HepG2 (cell line): ENCODE measurements around the gene DCT. TPM values are rescaled to one million over a fixed set of nuclear protein-coding genes. Genes with fewer than 3 reads are reported as not detected.

Source experiments
- ATAC-seq: fragments of 200-7000 bp; cut with Tn5 transposase; 3 replicates; pipeline ENCODE4 v1.9.1; 2020; ENCODE audit warnings: mild to moderate bottlenecking, moderate library complexity
- BruUV-seq: library from RNA; stranded (reverse); fragments of 400-500 nt; replicated peaks from 2 replicates; lab custom pipeline; 2021; lab: Mats Ljungman, UMichigan
- CTCF ChIA-PET: fragments of 300-600 bp; formaldehyde crosslinking; extraction: SDS; loops from one replicate; lab custom pipeline; 2021; ENCODE audit warnings: low total read pairs, inconsistent platforms, low intra/inter-chr PET ratio; lab: Yijun Ruan, JAX
- POLR2A ChIA-PET: fragments of 350-600 bp; sonication (Branson Sonifier 250); formaldehyde crosslinking; loops from one replicate; lab custom pipeline; 2020; ENCODE audit warnings: antibody characterized with exemption, inconsistent platforms; lab: Yijun Ruan, JAX
- DNase-seq: peaks from one replicate; pipeline ENCODE4 v3.0.0-alpha.2; 2015; ENCODE audit warnings: low spot score
- FAIRE-seq: peaks from 3 replicates; lab custom pipeline; 2011; peaks lifted over from hg19 to GRCh38; lab: Jason Lieb, UNC
- H2AFZ ChIP-seq: one replicate; pipeline ENCODE4 v1.6.1; 2011; ENCODE audit warnings: low read length, inconsistent platforms
- H3K27ac ChIP-seq: fragments of 300-600 bp; 3 replicates; pipeline ENCODE4 v1.8.0; 2011; ENCODE audit warnings: mixed run types, mild to moderate bottlenecking, mixed read lengths, low read length, inconsistent platforms; ENCODE audit not compliant: insufficient read depth; ENCODE audit errors: extremely low read length
- H3K27me3 ChIP-seq, 2 experiments: fragments of 200-600 bp in 1 of 2; 2 replicates in 1 of 2; 3 replicates in 1 of 2; pipeline versions ENCODE4 v1.6.0 to v1.8.0; 2011; ENCODE audit warnings: low read length in 2 of 2, mild to moderate bottlenecking in 2 of 2, moderate library complexity in 2 of 2, inconsistent platforms in 1 of 2; ENCODE audit not compliant: insufficient read depth in 2 of 2, control insufficient read depth in 1 of 2
- H3K36me3 ChIP-seq, 2 experiments: fragments of 200-600 bp in 1 of 2; replicated peaks in 1 of 2; 2 replicates in 1 of 2; 3 replicates in 1 of 2; pipeline versions ENCODE4 v1.5.1 to v1.8.0; 2011; ENCODE audit warnings: low read length in 2 of 2, inconsistent platforms in 1 of 2; ENCODE audit not compliant: insufficient read depth in 2 of 2, control insufficient read depth in 1 of 2
- H3K4me1 ChIP-seq: 2 replicates; pipeline ENCODE4 v1.5.1; 2012; ENCODE audit warnings: low read length, inconsistent platforms; ENCODE audit not compliant: insufficient read depth
- H3K4me2 ChIP-seq: 2 replicates; pipeline ENCODE4 v1.6.0; 2011; ENCODE audit warnings: low read depth, low read length, inconsistent platforms
- H3K4me3 ChIP-seq, 3 experiments: fragments of 200-600 bp in 1 of 3; sonication (generic), shearing (Covaris generic) in 1 of 3; replicated peaks in 1 of 3; 2 replicates each; pipeline ENCODE4 v1.5.1; 2011 to 2016; ENCODE audit warnings: low read length in 3 of 3, inconsistent platforms in 2 of 3, low read depth in 2 of 3, mild to moderate bottlenecking in 2 of 3, control low read depth in 1 of 3, mixed read lengths in 1 of 3; ENCODE audit not compliant: insufficient read depth in 1 of 3
- H3K79me2 ChIP-seq: one replicate; pipeline ENCODE4 v1.6.1; 2011; ENCODE audit warnings: low read length, inconsistent platforms; ENCODE audit not compliant: insufficient read depth
- H3K9ac ChIP-seq: 2 replicates; pipeline ENCODE4 v1.6.0; 2011; ENCODE audit warnings: mild to moderate bottlenecking, low read depth, low read length, inconsistent platforms; ENCODE audit not compliant: insufficient read depth
- H3K9me3 ChIP-seq: 2 replicates; pipeline ENCODE4 v1.5.1; 2012; ENCODE audit warnings: mild to moderate bottlenecking, low read length
- H4K20me1 ChIP-seq: 2 replicates; pipeline ENCODE4 v1.6.0; 2011; ENCODE audit warnings: inconsistent platforms, mild to moderate bottlenecking, low read length, moderate library complexity; ENCODE audit not compliant: insufficient read depth
- ARID3A ChIP-seq: IDR thresholded peaks from 2 replicates; pipeline ENCODE4 v1.6.1; 2012; ENCODE audit warnings: low read depth, low read length, improper control_type of control experiment
- CTCF ChIP-seq: sonication (generic); formaldehyde crosslinking; IDR thresholded peaks from 2 replicates; pipeline ENCODE4 v1.5.0; 2020; ENCODE audit warnings: mild to moderate bottlenecking, missing genetic modification reagents, moderate library complexity
- HNRNPL ChIP-seq: fragments of 200-400 bp; formaldehyde crosslinking; IDR thresholded peaks from 2 replicates; pipeline ENCODE4 v1.6.1; 2017; ENCODE audit warnings: mild to moderate bottlenecking, low read depth, low read length
- RAD21 ChIP-seq: fragments of 450-650 bp; formaldehyde crosslinking; IDR thresholded peaks from 2 replicates; pipeline ENCODE4 v1.5.0; 2020; ENCODE audit warnings: mild to moderate bottlenecking
- RXRB ChIP-seq: IDR thresholded peaks from 2 replicates; pipeline ENCODE4 v1.6.1; 2016; ENCODE audit warnings: borderline replicate concordance, missing genetic modification reagents, missing compliant biosample characterization
- SMC3 ChIP-seq: IDR thresholded peaks from 2 replicates; pipeline ENCODE4 v1.6.1; 2011; ENCODE audit warnings: low read length, improper control_type of control experiment
- STAG1 ChIP-seq: sonication (generic); formaldehyde crosslinking; IDR thresholded peaks from 2 replicates; pipeline ENCODE4 v1.4.0; 2020; ENCODE audit warnings: missing genetic modification reagents
- YY1 ChIP-seq: IDR thresholded peaks from 2 replicates; pipeline ENCODE4 v1.6.1; 2011; ENCODE audit warnings: low read length, low read depth, moderate library complexity, mild to moderate bottlenecking; ENCODE audit not compliant: insufficient read depth, insufficient replicate concordance
- ZNF275 ChIP-seq: sonication (generic); formaldehyde crosslinking; IDR thresholded peaks from 2 replicates; pipeline ENCODE4 v1.8.0; 2022; ENCODE audit warnings: missing genetic modification reagents, mild to moderate bottlenecking, inconsistent platforms, borderline replicate concordance
- WGBS: methylation state at CpG from one replicate; pipeline ENCODE4 v1.1.6; 2017; ENCODE audit warnings: low lambda C conversion rate; 5-methylcytosine and 5-hydroxymethylcytosine counted together
- in situ Hi-C: cut with HindIII; loops from 2 replicates; pipeline ENCODE4 v1.10.0; 2017; ENCODE audit warnings: low pct_unique_long_range_greater_than_20kb; ENCODE audit not compliant: extremely low pct_ligation_motif_present
- intact Hi-C: fragments of 100-400 bp; cut with micrococcal nuclease; formaldehyde crosslinking; loops from one replicate; pipeline ENCODE4 v1.10.0; 2022; ENCODE audit not compliant: unreplicated experiment
- polyA plus RNA-seq, 8 experiments: library from polyadenylated mRNA; depleted of rRNA in 3 of 8; stranded (reverse) in 7 of 8; unstranded in 1 of 8; fragments of >200 nt; fragmentation: Illumina TruSeq in 4 of 8; extraction: Trizol in 4 of 8; gene quantifications; 2 replicates each; pipeline versions ENCODE4 v1.2.1 to v1.2.3, GENCODE V29; 2011 to 2016; ENCODE audit warnings: low read depth in 4 of 8, missing spikeins in 1 of 8, mixed read lengths in 1 of 8; ENCODE audit not compliant: insufficient read depth in 1 of 8
- total RNA-seq, 5 experiments: library from RNA; depleted of rRNA; stranded (reverse); fragments of >200 nt; fragmentation: Illumina TruSeq; extraction: Trizol; gene quantifications; 2 replicates each; pipeline ENCODE4 v1.2.3, GENCODE V29; 2016; ENCODE audit warnings: low read depth in 1 of 5

DCT gene
- total and polyA plus RNA-seq, 2 of the 13 experiments (the other 11 are each of a cell fraction or from before 2014, with no cell fraction given), result not detected

GRCh38 chr13:94435604-94436226 is 43.8 kb downstream of the DCT start:
- H4K20me1 ChIP-seq, result no peaks in the 10 kb centered on the region
- DNase-seq (peak; percentile 27), ATAC-seq (peak; percentile 52; the same call in 1 of the 3 replicates), FAIRE-seq (peak; percentile 54)
- H3K4me2 ChIP-seq, result no peak overlapping the region
- in situ Hi-C loops, result loop anchor here (5.0 kb wide), 1 partner anchor 182 kb away; no protein-coding TSS in a partner anchor
- BruUV-seq, result no TSS peak
- ChIA-PET CTCF (interaction anchor here (1.2 to 1.7 kb wide), 2 partner anchors 182 to 185 kb away, joined by 4 to 19 read pairs; no protein-coding TSS in a partner anchor), POLR2A (no interaction called here)
- intact Hi-C loops, result loop anchor here (1.0 to 5.0 kb wide), 2 partner anchors 112 to 182 kb away; no protein-coding TSS in a partner anchor
- H3K79me2 ChIP-seq, result no peaks in the 10 kb centered on the region
- H3K27me3 ChIP-seq, result peaks cover 0 to 11% of the 10 kb centered on the region in 2 experiments; a peak in 3 of 5 replicates
- H3K9ac ChIP-seq, result no peak overlapping the region
- TF ChIP-seq ZNF275 (no peak), SMC3 (peak; percentile 46; the same call in 1 of the 2 replicates), ARID3A (peak; percentile 69; the same call in 1 of the 2 replicates), YY1 (no peak), STAG1 (CRISPR knock-in tag) (peak; percentile 64), RAD21 (CRISPR knock-in tag) (0 out of 2 replicates have a peak, but pooled peaks have one; percentile 14), CTCF (CRISPR knock-in tag) (peak; percentile 57), HNRNPL (no peak), RXRB (CRISPR knock-in tag) (no peak)
- H2AFZ ChIP-seq, result no peak overlapping the region
- WGBS, result 23% methylated on average over 4 of the region's 4 CpGs
- H3K4me3 ChIP-seq, result no peak overlapping the region
- H3K36me3 ChIP-seq, result no peaks in the 10 kb centered on the region
- H3K4me1 ChIP-seq, result peaks cover 15% of the 10 kb centered on the region
- H3K27ac ChIP-seq, result no peak overlapping the region
- no peaks in the 10 kb centered on the region for H3K9me3 ChIP-seq
